DOHH2 (cell line): ENCODE results near the gene SLAMF7.

Experiments
- CTCF ChIP-seq: fragments of 200-600 bp; sonication (generic); IDR thresholded peaks from one replicate; pipeline ENCODE4 v1.5.1; 2014; ENCODE audit warnings: antibody characterized with exemption, mild to moderate bottlenecking, low read depth, low read length; ENCODE audit not compliant: poor library complexity, severe bottlenecking
- EZH2phosphoT487 ChIP-seq: fragments of 200-600 bp; sonication (generic); IDR thresholded peaks from 2 replicates; pipeline ENCODE4 v1.6.1; 2017; ENCODE audit warnings: borderline replicate concordance, mild to moderate bottlenecking, antibody characterized with exemption, low read length, moderate library complexity, mixed read lengths

GRCh38 chr1:160731990-160732389 is 7.1 kb upstream of the SLAMF7 start:
- TF ChIP-seq CTCF (no peak), EZH2phosphoT487 (no peak)
